Activated T-helper 9 cell treated with anti-CD3 and anti-CD28 coated beads, Interleukin-2, amount 50 U/mL, for 16 hours (primary cell): Measurements from ENCODE around the gene FAM98B.

ENCODE experiments used
- DNase-seq: peaks from one replicate; pipeline ENCODE4 v3.0.0-alpha.2; 2020; ENCODE audit warnings: low read depth

The FAM98B gene

GRCh38 chr15:38461066-38461833 is 7.3 kb downstream of the FAM98B start:
- no peak for DNase-seq

DNA sequence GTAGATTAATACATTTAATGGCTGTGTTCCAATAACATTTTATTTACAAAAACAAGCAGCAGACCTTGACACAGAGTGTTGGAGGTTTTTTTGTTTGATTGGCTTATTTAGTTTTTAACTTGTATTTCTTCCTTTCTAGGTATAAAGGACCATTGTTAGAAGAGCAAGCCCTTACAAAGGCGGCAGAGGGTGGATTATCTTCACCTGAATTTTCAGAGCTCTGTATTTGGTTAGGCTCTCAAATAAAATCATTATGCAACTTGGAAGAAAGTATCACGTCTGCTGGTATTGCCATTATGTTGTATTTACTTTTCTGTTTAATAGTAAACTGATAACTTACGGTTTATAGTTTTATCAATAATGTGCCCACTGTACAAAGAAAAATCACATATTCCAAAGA is 10.0 kb downstream of the FAM98B start:
- DNase-seq = no peak

DNA sequence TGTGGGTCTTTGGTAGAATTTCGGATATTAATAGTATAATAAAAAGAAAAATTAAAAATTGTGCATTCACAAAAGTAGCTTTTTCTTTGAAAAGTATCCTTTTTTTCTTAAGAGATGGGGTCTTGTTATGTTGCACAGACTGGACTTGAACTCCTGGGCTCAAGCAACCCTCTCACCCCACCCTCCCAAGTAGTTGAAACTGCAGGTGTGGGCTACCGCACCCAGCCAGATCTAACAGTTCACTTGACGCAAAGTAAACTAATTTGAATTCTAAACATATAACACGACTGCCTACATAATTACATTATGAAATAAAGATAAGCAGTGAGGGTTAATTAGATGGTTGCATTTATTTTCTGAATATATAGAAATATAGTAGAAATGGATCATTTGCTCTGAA is 10.7 kb downstream of the FAM98B start:
- DNase-seq = no peak

GRCh38 chr15:38470816-38471215 is 16.9 kb downstream of the FAM98B start:
- DNase-seq = no peak

GRCh38 chr15:38471974-38472373 is 18.0 kb downstream of the FAM98B start:
- no peak for DNase-seq

GRCh38 chr15:38474155-38474757 is 20.3 kb downstream of the FAM98B start:
- DNase-seq = no peak

DNA sequence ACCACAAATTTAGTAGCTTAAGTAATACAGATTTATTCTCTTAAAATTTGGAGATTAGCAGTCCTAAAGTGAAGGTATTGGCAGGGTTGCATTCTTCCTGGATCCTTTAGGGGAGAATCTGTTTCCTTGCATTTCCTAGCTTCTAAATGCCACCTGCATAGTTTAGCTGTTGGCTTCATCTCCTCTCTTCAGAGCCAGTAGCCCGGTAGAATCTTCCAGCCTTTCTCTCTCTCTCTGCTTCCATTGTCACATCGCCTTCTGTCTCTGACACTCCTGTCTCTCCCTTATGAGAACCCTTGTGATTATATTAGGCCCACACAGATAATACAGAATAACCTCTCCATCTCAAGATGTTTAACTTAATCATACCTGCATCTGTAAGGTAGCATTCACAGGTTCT is 21.4 kb downstream of the FAM98B start:
- no peak for DNase-seq

GRCh38 chr15:38476120-38476519 is 22.2 kb downstream of the FAM98B start:
- no peak for DNase-seq

GRCh38 chr15:38477637-38478036 is 23.7 kb downstream of the FAM98B start:
- no peak for DNase-seq

- DNase-seq = no peak
Observed at GRCh38 chr15:38479266-38479665, 25.3 kb downstream of the FAM98B start.

DNA sequence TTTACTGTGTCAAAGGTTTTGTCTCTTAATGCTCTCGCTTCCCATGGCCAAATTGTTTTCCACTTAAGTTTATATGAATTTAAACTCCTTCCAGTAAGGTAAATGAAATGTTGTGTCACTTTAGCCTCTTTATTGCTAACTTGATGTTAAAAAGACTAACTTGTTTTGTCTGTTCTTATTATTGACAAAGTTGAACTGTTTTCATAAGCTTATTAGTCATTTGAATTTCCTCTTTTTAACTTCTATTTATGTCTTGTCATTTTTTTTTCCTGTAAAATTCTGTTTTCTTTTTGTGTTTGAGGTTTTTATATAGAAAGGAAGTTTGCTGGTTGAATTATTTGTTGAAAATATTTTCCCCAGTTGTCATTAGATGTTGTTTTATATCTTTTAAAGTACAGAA is 25.8 kb downstream of the FAM98B start:
- DNase-seq = no peak

GRCh38 chr15:38481113-38481512 is 27.2 kb downstream of the FAM98B start:
- DNase-seq = no peak

GRCh38 chr15:38481761-38482160 is 27.8 kb downstream of the FAM98B start:
- DNase-seq = no peak

DNA sequence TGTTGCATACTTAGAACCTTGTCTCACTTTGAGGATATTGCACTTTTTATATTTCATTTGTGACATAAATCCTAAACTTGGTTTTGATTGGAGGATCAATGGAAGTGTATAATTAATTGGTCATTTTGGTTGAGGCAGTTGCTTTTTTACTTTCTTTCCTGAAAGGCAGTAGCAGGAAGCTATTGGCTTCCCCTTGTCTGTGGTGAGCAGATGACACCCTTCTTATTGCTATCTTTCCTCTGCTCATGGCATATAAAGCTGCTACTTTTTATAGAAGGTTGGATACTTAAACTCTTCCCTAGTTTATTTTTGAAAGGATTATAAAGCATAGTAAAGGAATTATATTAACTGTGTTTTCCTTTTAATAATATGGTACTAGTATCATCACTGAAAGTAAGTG is 28.6 kb downstream of the FAM98B start:
- DNase-seq = no peak

GRCh38 chr15:38486936-38487335 is 33.0 kb downstream of the FAM98B start:
- no peak for DNase-seq

- DNase-seq = no peak
Observed at GRCh38 chr15:38487378-38487777, 33.5 kb downstream of the FAM98B start.

DNA sequence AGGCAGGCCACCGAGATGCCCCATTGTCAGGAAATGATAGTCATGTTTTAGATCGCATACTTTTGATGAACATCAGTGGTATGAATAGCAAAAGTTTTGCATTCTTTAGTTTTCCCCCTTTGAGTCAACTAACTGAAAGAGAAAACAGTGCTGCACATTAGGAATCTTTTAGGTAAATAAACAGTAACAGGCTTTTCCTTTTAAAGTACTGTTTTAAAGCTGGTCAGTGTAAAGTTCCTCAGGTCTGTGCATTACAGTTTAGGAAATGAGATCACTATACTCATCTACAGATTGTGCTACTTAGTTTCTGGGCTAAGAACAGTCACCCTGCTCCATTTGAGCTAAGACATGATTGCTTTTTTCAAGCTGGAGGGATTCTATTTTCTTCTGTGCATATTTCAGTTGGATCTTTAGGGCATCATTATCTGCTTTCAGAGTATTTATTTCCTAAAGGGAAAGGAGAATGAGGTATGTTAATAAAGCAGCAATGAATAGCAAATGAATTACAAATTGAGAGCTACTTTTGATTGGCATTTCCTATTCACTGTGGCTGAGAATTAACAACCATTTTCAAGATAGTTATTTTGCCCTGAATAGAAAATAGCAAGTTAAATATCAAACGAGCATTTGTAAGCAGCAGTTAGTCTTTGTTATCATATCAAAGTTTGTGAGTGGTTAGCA is 36.5 kb downstream of the FAM98B start:
- no peak for DNase-seq

GRCh38 chr15:38496151-38496550 is 42.2 kb downstream of the FAM98B start:
- no peak for DNase-seq

DNA sequence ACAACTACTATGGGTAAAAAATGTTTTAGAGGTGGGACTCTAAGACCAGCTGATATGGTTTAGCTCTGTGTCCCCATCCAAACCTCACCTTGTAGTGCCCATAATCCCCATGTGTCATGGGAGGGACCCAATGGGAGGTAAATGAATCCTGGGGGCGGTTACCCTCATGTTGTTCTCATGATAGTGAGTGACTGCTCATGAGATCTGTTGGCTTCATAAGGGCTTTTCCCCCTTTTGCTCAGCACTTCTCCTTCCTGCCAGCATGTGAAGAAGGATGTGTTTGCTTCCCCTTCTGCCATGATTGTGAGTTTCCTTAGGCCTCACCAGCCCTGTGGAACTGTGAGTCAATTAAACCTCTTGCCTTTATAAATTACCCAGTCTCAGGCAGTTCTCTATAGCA is 45.7 kb downstream of the FAM98B start:
- DNase-seq = no peak

DNA sequence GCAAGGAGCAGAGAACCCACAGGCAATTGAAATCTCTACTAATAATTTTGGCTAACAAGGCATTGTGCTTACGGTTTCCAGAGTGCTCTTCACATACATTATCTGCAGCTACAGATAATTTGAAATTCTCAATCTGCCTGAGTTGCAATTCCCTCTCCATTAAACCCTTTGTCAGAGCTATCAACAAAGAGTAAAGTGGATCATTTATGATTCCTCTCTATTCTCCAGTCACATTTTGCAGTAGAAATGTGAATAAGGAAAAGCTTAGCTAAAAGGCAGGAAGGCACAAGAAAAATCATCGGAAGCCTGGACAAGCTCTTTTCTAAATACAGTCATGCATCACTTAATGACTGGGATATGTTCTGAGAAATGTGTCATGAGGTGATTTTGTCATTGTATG is 49.6 kb downstream of the FAM98B start:
- DNase-seq = no peak

DNA sequence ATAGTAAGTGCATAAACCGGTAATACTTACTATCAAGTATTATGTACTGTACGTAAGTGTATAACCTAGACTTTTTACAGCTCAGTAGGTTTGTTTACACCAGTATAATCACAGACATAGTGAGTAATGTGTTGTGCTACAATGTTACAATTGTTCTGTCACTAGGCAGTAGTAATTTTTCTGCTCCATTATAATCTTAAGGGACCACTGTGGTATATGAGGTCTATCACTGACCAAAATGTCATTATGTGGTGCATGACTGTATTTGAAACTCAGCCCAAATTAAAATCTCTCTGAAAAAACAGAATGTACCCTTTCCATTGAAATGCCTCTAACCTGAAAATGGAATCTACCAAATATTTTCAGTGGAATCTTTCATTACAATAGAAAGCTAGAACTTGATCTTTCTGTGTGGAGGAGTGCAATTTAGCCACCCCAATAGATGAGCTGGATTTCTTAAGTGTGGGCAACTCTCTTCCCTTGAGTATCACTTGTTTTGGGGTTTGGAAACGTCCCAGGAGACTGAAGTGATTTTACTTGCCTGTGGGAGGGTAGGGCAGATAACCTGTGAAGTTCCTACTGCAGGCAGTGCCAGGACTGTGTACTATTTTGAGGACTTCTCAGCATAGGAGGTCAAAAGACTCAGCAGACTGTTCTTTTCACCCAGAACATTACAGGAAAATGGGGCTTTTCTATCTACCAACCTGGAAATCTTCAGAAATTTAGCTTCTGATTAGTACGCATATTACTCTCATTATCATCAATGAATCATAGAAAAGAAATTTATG is 50.9 kb downstream of the FAM98B start:
- no peak for DNase-seq

DNA sequence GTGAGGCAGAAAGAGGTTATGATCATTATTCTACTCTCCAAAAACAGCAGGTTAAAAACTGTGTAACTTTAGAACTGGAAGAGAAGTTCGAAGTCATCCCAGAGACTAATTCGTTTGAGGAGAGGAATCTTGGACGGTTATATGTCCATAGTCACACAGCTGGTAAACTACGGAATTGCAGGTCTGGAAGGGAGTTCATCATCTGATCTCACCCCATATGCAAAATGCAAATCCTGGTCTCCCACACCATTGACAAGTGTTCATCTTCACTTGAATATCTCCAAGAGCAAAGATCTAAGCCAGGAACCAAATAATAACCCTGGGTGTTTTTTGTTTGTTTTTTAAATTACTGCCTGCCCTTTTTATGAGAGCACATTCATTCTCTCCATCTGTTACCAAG is 53.1 kb downstream of the FAM98B start:
- DNase-seq = no peak

DNA sequence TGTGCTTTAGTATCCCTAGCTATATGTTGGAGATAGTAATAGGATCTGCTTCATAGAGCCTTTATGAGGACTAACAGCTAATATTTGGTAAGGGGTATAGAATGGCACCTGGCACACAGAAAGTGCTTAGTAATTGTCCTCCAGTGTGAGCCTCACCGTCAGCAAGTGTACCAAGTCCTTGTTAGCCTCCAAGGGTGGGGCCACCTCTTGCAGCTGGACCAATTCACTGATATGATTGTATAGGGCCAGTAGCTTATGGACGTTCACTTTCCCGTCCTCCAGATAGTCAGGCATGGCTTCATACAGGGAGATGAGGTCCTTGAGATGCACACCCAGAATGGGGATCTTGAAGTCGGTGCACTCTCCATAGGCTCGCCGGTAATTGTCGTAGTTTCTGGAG is 53.6 kb downstream of the FAM98B start:
- no peak for DNase-seq
